Measurements from ENCODE around the gene POLR3GL.

DNA sequence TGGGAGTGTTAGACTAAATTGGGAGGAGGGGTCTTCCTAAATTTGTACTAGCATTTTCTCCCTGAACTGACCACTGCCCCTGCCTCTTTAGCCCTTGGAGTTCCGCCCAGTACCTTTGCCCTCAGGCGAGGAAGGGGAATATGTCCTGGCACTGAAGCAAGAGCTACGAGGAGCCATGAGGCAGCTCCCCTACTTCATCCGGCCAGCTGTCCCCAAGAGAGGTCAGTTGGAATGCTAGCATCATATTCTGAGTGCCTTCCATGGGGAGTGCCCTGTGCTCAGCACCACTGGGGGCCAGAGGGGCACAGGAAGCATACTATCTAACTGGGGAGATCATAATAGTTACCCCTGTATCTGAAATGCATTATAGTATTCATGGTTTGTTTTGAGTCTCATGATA lies 10.7 kb downstream of the POLR3GL start:
- TF ChIP-seq EGR1 (IDR thresholded peaks at IDR 0.05), result no peak
- no peak for TF ChIP-seq YY1 (IDR thresholded peaks at IDR 0.05; ENCODE audit: low read depth)
- no peak for TF ChIP-seq CREB1 (IDR thresholded peaks at IDR 0.05; ENCODE audit: low read depth)
- TF ChIP-seq, protein P1, sequence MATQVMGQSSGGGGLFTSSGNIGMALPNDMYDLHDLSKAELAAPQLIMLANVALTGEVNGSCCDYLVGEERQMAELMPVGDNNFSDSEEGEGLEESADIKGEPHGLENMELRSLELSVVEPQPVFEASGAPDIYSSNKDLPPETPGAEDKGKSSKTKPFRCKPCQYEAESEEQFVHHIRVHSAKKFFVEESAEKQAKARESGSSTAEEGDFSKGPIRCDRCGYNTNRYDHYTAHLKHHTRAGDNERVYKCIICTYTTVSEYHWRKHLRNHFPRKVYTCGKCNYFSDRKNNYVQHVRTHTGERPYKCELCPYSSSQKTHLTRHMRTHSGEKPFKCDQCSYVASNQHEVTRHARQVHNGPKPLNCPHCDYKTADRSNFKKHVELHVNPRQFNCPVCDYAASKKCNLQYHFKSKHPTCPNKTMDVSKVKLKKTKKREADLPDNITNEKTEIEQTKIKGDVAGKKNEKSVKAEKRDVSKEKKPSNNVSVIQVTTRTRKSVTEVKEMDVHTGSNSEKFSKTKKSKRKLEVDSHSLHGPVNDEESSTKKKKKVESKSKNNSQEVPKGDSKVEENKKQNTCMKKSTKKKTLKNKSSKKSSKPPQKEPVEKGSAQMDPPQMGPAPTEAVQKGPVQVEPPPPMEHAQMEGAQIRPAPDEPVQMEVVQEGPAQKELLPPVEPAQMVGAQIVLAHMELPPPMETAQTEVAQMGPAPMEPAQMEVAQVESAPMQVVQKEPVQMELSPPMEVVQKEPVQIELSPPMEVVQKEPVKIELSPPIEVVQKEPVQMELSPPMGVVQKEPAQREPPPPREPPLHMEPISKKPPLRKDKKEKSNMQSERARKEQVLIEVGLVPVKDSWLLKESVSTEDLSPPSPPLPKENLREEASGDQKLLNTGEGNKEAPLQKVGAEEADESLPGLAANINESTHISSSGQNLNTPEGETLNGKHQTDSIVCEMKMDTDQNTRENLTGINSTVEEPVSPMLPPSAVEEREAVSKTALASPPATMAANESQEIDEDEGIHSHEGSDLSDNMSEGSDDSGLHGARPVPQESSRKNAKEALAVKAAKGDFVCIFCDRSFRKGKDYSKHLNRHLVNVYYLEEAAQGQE (IDR thresholded peaks at IDR 0.05; ENCODE audit: low read depth), result no peak
- TF ChIP-seq EP300 (IDR thresholded peaks at IDR 0.05; ENCODE audit: borderline replicate concordance), result no peak
- TF ChIP-seq RAD21 (IDR thresholded peaks at IDR 0.05; ENCODE audit: low read depth), result no peak
- TF ChIP-seq CEBPB (IDR thresholded peaks at IDR 0.05), result no peak
- TF ChIP-seq, protein P2, sequence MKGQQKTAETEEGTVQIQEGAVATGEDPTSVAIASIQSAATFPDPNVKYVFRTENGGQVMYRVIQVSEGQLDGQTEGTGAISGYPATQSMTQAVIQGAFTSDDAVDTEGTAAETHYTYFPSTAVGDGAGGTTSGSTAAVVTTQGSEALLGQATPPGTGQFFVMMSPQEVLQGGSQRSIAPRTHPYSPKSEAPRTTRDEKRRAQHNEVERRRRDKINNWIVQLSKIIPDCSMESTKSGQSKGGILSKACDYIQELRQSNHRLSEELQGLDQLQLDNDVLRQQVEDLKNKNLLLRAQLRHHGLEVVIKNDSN (IDR thresholded peaks at IDR 0.05), result no peak
- TF ChIP-seq FOXM1 (IDR thresholded peaks at IDR 0.05; ENCODE audit: borderline replicate concordance, low read depth), result no peak
- TF ChIP-seq TAF1 (IDR thresholded peaks at IDR 0.05; ENCODE audit: low read depth), result no peak
- no peak for TF ChIP-seq TCF12 (IDR thresholded peaks at IDR 0.05; ENCODE audit: low read depth)
- TF ChIP-seq, protein P3, sequence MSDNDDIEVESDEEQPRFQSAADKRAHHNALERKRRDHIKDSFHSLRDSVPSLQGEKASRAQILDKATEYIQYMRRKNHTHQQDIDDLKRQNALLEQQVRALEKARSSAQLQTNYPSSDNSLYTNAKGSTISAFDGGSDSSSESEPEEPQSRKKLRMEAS (IDR thresholded peaks at IDR 0.05), result no peak
- TF ChIP-seq NFIC (IDR thresholded peaks at IDR 0.05), result no peak
- no peak for TF ChIP-seq TEAD4 (IDR thresholded peaks at IDR 0.05)
